ENCODE results near the gene NEK8. TPM values are rescaled to one million over a fixed set of nuclear protein-coding genes. Genes with fewer than 3 reads are reported as not detected.
"Not testable (repeated sequence)": the region's sequence is repeated elsewhere in the genome, so short reads cannot be mapped to it uniquely, and the experiment has no call there.

NEK8 gene
- total and polyA plus RNA-seq, 2 experiments from 2014 or later = 2.7 to 2.9 TPM

GRCh38 chr17:28719021-28719433 is 9.6 kb upstream of the NEK8 start:
- Histone ChIP-seq H3F3A (ENCODE audit: insufficient read depth) (peaks cover 37% of the 10 kb centered on the region), H4K20me1 (ENCODE audit: insufficient read depth) (no peaks in the 10 kb centered on the region), H3K79me2 (ENCODE audit: insufficient read depth) (peaks cover 66% of the 10 kb centered on the region), H3K9ac (peak overlapping the region; percentile 93), H3K4me3 (peak overlapping the region; percentile 83), H3K9me2 (ENCODE audit: insufficient read depth) (no peaks in the 10 kb centered on the region), H3K9me3 (ENCODE audit: low read depth) (no peaks in the 10 kb centered on the region), H3K27ac (peak overlapping the region; percentile 87), H2AFZ (peak overlapping the region; percentile 61), H3K4me2 (ENCODE audit: unreplicated experiment) (peak overlapping the region; percentile 93), H3K36me3 (ENCODE audit: low read depth) (peaks cover 36% of the 10 kb centered on the region; the same call in 1 of the 2 replicates), H3K27me3 (replicated peaks; ENCODE audit: insufficient read depth) (no peaks in the 10 kb centered on the region), H3K4me1 (ENCODE audit: insufficient read depth) (peaks cover 33% of the 10 kb centered on the region)
- in situ Hi-C loops (cut with MboI) = no loop called here
- TF ChIP-seq EZH2 (IDR thresholded peaks at IDR 0.05; ENCODE audit: insufficient read depth, poor library complexity, severe bottlenecking) = no peak
- TF ChIP-seq EZH2phosphoT487 (IDR thresholded peaks at IDR 0.05; ENCODE audit: insufficient read depth, low read depth) = no peak
- no peak for DNase-seq
- WGBS, 2 experiments (ENCODE audit: low coverage in 1 of 2, low lambda C conversion rate in 2 of 2, missing lambda C conversion rate in 2 of 2) = 10 to 13% methylated on average over 18 of the region's 18 CpGs

GRCh38 chr17:28720247-28720996 is 8.2 kb upstream of the NEK8 start:
- DNase-seq = peak; percentile 47
- H3K9me3 ChIP-seq (ENCODE audit: low read depth) = no peaks in the 10 kb centered on the region
- peaks cover 47% of the 10 kb centered on the region for H3K4me1 ChIP-seq (ENCODE audit: insufficient read depth)
- H3F3A ChIP-seq (ENCODE audit: insufficient read depth) = peaks cover 51% of the 10 kb centered on the region
- H3K9me2 ChIP-seq (ENCODE audit: insufficient read depth) = no peaks in the 10 kb centered on the region
- H3K27ac ChIP-seq = peak overlapping the region; percentile 87
- no peaks in the 10 kb centered on the region for H3K27me3 ChIP-seq (replicated peaks; ENCODE audit: insufficient read depth)
- peaks cover 34% of the 10 kb centered on the region; the same call in 1 of the 2 replicates for H3K36me3 ChIP-seq (ENCODE audit: low read depth)
- peak overlapping the region; percentile 93 for H3K4me2 ChIP-seq (ENCODE audit: unreplicated experiment)
- H4K20me1 ChIP-seq (ENCODE audit: insufficient read depth) = no peaks in the 10 kb centered on the region
- WGBS, 2 experiments (ENCODE audit: low coverage in 1 of 2, low lambda C conversion rate in 2 of 2, missing lambda C conversion rate in 2 of 2) = 1 to 3% methylated on average over 30 of the region's 30 CpGs
- peak overlapping the region; percentile 83 for H3K4me3 ChIP-seq
- H3K79me2 ChIP-seq (ENCODE audit: insufficient read depth) = peaks cover 59% of the 10 kb centered on the region
- H2AFZ ChIP-seq = 0 out of 2 replicates have a peak overlapping the region, but pooled peaks have one; percentile 12
- peak overlapping the region; percentile 93 for H3K9ac ChIP-seq
- TF ChIP-seq EZH2 (IDR thresholded peaks at IDR 0.05; ENCODE audit: insufficient read depth, poor library complexity, severe bottlenecking) (no peak), EZH2phosphoT487 (IDR thresholded peaks at IDR 0.05; ENCODE audit: insufficient read depth, low read depth) (no peak)
- in situ Hi-C loops (cut with MboI) = no loop called here

- H3K9me2 ChIP-seq (ENCODE audit: insufficient read depth); DNase-seq; H2AFZ ChIP-seq; H4K20me1 ChIP-seq (ENCODE audit: insufficient read depth); in situ Hi-C loops (cut with MboI); H3K9me3 ChIP-seq (ENCODE audit: low read depth); H3K27me3 ChIP-seq (replicated peaks; ENCODE audit: insufficient read depth): not testable (repeated sequence)
- Histone ChIP-seq H3K27ac (peak overlapping the region; percentile 87), H3K4me1 (ENCODE audit: insufficient read depth) (peaks cover 47% of the 10 kb centered on the region), H3K79me2 (ENCODE audit: insufficient read depth) (peaks cover 54% of the 10 kb centered on the region), H3K9ac (peak overlapping the region; percentile 93), H3K4me2 (ENCODE audit: unreplicated experiment) (peak overlapping the region; percentile 93), H3K36me3 (ENCODE audit: low read depth) (peaks cover 34% of the 10 kb centered on the region; the same call in 1 of the 2 replicates), H3K4me3 (peak overlapping the region; percentile 83), H3F3A (ENCODE audit: insufficient read depth) (peaks cover 51% of the 10 kb centered on the region)
- 25 to 26% methylated on average over 19 of the region's 19 CpGs for WGBS, 2 experiments (ENCODE audit: low coverage in 1 of 2, low lambda C conversion rate in 2 of 2, missing lambda C conversion rate in 2 of 2)
Observed at GRCh38 chr17:28720997-28721329, 7.6 kb upstream of the NEK8 start.

DNA sequence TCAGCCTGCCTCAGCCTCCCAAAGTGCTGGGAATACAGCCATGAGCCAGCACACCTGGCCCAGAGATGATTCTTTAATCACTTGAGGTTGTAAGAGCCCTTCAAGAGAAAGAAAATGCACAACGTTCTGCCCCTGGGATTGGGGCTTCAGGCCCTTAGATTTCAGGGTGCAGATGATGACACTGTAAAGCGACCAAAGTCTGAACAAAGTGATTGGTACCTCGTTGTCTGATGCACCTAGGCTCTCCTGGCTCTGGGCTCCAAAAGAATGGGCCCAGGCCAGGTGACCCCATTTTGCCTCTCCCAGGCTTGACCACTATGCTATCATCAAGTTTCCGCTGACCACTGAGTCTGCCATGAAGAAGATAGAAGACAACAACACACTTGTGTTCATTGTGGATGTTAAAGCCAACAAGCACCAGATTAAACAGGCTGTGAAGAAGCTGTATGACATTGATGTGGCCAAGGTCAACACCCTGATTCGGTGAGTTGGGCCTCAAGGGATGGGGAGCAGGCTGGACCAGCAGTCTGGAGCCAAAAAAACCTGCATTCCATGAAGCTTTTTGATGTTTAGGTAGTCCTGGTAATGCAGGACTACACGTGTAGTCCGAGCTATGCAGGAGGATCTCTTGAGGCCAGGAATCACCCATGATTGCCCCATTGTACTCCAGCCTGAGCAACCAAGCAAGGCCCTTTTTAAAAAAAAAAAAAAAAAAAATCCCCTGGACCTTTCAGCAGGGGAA is 6.0 kb upstream of the NEK8 start:
- peaks cover 38% of the 10 kb centered on the region for H3K79me2 ChIP-seq (ENCODE audit: insufficient read depth)
- H3K4me3 ChIP-seq = peak overlapping the region; percentile 24; the same call in 1 of the 2 replicates
- H3K9ac ChIP-seq = 0 out of 2 replicates have a peak overlapping the region, but pooled peaks have one; percentile 93
- H3K4me2 ChIP-seq (ENCODE audit: unreplicated experiment) = no peak overlapping the region
- H2AFZ ChIP-seq = no peak overlapping the region
- DNase-seq = no peak
- H3K9me2 ChIP-seq (ENCODE audit: insufficient read depth) = no peaks in the 10 kb centered on the region
- peaks cover 34% of the 10 kb centered on the region; the same call in 1 of the 2 replicates for H3K36me3 ChIP-seq (ENCODE audit: low read depth)
- H4K20me1 ChIP-seq (ENCODE audit: insufficient read depth) = no peaks in the 10 kb centered on the region
- TF ChIP-seq EZH2phosphoT487 (IDR thresholded peaks at IDR 0.05; ENCODE audit: insufficient read depth, low read depth) (no peak), EZH2 (IDR thresholded peaks at IDR 0.05; ENCODE audit: insufficient read depth, poor library complexity, severe bottlenecking) (no peak)
- WGBS, 2 experiments (ENCODE audit: low coverage in 1 of 2, low lambda C conversion rate in 2 of 2, missing lambda C conversion rate in 2 of 2) = 74 to 77% methylated on average over 7 of the region's 7 CpGs
- H3K4me1 ChIP-seq (ENCODE audit: insufficient read depth) = peaks cover 50% of the 10 kb centered on the region
- H3K27ac ChIP-seq = peak overlapping the region; percentile 9
- H3K27me3 ChIP-seq (replicated peaks; ENCODE audit: insufficient read depth) = no peaks in the 10 kb centered on the region
- H3F3A ChIP-seq (ENCODE audit: insufficient read depth) = peaks cover 51% of the 10 kb centered on the region
- H3K9me3 ChIP-seq (ENCODE audit: low read depth) = no peaks in the 10 kb centered on the region
- in situ Hi-C loops (cut with MboI) = no loop called here
